Dedifferentiated amniotic fluid mesenchymal stem cell (primary cell): ENCODE results near the gene SLC22A15.

Experiments used
- DNase-seq: peaks from one replicate; pipeline ENCODE4 v3.0.0-alpha.2; 2016; ENCODE audit errors: extremely low spot score

Gene SLC22A15

DNA sequence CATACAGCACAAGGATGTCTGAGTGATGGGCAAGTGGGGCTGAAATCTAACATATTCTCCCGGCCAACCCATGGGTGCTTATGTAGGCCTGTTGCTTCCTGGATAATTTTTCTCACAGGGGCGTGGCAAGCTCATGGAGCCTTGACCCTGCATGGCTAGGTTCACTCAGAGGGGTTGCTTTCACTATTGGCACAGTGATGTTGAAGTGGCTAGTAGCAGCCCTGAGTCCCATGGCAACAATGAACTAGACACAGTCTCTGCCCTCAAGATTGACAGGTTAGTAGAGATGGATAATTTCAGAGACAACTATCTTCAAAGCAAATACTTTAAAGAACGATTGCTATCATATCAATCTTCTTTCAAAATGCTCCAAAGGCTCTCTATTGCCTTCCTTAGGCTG lies 128.4 kb downstream of the SLC22A15 start:
- DNase-seq = no peak

DNA sequence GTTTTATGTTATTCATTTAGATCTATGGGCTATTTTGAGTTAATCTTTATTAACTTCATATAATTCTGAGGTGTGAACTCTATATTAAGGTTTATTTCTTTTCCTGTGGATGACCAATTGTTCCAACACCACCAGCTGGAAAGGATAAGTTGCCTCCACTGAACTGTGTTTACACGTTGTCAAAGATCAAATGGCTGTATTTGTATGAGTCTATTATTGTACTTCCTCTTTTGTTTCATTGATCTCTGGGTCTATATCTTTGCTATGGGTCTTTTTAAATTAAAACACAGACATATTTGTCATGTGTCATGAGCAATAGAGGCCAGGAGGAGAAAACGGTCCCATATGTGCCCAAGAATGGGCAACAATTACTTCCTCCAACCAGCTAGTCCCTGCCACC lies 129.7 kb downstream of the SLC22A15 start:
- DNase-seq = no peak

DNA sequence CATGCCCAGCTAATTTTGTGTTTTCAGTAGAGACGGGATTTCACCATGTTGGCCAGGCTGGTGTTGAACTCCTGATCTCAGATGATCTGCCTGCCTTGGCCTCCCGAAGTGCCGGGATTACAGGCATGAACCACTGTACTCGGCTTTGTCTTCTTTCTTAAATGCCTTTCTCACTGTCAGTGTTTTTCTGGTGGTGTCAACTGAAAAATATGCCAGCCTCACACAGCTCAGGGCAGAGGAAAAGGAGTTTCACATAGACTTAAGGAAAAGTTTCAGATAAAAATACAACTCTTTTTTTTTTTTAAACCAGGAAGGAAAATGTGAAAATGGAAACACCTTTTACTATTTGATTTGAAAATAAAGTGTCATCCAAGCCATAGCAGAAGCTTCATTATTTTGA lies 130.3 kb downstream of the SLC22A15 start:
- DNase-seq = no peak

DNA sequence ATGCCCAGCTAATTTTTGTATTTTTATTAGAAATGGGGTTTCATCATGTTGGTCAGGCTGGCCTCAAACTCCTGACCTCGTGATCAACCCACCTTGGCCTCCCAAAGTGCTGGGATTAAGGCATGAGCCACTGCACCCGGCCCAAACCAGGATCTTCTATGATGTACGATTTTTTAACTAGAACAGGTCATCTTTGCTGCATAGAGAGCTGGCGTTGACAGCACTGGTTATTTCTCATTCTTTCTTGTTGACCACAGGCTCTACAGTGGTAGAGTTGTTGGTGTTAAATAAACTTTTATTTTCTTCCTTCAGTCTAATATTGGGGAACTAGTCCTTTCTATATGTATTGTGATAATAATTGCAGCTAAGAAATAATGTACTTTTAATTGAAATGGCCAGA lies 131.1 kb downstream of the SLC22A15 start:
- DNase-seq = no peak

DNA sequence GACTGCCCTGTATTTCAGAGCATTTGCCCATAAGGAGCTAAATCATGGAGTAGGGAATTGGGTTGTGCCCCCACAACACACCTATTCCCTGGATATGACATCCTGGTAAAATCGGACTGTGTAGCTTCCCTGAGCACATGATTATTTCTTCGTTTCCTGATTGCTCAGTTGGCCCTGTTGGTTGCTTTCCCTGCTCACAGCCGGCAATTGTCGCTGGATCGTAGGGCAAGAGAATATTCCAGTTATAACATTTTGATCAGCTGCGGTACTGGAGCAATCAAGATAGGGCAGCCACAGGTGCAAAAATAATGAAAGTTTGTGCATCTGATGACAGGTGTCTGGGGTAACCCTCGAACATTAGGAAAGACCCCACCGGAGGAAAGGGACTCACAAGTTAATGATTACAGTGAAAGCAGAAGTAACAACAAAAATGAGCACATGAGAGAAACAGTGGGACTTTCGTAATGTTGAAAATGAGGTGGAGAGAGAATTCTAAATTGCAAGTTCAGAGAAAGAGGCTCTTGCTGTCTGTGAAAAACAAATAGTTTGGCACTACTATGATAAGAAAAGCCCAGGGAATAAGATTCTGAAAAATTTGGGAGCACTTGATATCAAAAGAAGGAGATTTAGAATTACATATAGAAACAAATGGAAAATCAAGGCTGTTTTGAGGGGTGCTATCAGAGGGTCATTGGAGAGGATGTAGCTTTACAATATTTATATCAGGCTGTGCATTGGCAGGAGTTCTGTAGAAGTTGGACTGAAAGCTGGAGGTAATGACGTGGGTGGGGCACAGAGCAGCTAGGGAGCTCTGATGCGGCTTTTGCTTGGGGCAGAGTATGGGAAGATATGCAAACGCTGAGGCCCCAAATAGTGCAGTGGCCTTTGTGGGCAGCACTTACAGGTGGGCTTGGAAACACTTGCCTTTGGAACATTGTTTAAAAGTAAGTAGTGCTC lies 134.5 kb downstream of the SLC22A15 start, which contains the start of gene MAB21L3:
Gene MAB21L3, plus strand, starts transcription at position 833 of the 957 bp plus-strand sequence. CDS start 1,217 bp downstream, outside the sequence.
- DNase-seq = no peak

DNA sequence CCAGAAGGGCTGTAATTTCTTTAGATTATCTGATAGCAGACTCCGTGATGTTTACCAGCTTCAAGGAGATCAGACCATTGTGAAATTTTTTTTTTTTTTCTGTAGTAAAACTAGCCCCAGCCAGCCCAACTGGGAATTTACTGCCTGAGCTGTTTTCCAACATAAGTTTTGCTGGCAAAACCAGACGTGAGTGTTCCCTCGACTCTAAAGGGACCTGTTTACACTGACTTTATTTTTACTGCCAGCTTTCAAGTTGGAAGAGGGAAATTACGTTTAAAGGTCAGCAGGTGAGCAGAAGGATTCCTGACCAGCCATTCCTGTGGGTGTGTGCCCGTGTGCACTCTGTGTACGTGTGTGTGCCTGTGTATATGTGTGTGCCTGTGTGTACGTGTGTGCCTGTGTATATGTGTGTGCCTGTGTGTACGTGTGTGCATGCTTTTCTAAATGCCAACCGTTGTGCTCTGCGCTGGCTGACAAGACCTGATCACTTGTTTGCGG lies 135.3 kb downstream of the SLC22A15 start:
- no peak for DNase-seq

DNA sequence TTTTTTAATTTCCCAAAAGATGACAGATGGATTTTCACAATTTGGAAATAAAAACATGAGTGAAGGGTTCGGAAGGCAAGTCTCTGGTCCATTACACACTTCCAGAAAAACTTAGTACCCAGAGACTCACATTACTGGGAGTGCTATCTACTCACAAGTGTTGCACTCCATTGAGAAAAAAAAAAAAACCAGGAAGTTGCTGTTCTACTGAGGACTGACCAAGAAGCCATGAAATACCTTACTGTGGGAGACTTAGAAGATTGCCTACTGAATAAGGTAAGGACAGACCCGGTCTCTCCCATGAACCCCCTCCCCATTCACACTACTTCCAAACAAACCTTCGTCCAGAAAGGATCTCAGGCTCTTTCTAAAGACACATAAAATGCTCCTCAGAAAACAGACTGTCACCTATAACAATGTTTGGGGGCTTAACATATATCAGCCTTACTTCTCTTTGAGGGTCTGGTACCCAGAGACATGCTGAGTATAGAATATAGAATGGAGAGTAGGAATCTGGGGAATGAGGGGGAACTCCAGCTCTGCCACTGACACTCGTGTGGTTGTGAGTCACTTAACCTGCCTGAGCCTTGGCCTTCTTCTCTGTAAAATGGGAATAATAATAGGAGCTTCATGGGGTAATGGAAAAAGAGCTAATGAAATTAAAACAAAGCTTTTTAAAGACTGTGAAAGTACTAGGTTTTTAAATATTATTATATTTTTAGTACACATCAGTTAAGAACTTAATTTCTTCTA lies 136.3 kb downstream of the SLC22A15 start:
- DNase-seq = no peak

DNA sequence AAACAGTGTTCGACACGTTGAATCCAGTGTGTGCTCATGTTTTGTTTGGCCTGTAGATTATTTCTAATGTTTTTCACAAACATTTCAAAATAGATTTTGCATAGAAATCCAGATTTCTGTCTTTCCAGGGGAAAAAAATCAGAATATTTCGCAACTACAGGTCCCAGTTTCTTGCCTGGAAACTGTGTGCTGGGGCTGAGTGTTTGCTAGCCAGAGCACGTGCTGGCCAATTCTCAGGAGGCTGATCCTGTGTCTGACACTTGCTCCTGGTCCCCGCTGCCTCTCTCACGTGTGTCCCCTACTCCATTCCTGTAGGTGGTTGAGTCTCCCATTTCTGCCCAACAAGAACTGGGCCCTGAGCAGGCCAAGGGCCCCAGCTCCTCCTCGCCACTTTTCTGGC lies 137.3 kb downstream of the SLC22A15 start:
- no peak for DNase-seq

DNA sequence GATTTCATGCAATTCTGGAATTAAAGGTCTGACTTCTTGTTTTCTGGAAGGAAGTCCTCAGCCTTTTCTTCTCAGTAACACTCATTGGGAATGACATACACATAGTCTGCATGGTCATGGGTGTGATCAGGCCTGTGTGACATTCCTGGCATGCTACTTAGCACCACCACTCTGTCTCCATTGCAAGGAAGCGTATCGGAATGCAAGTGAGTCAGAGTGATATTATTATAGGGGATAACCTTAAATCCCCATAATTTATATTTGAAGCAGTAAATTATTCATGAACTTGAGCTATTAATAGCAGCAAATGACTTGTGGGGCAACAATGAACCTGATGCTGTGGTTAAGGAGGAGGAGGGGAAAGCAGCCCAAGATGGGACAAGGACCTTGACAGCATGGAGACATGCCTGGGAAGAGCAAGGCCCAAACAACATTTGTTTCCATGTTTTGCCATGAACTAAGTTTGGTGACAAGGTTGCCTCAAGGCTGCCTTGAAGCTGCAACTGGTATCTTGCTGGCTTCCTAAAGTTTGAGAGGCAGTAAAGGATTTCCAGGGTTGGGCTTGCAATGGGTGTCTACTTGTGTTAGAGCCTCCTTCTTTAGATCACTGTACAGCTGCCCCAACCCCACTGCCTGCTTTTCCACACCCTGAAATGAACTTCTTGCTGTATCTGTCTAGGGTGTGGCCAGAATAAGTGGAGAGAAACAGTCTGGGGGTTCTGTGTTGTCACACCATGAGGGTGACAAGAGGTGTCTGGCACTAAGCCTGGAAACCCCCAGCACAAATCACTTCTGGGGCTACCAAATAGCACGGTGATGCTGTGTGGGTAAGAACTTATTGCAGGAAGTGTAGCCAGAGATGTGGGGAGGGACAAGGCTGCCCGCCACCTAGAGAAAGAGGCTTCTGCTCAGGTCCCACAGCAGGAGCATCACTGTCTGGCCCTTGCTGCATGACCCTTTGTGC lies 139.4 kb downstream of the SLC22A15 start:
- peak; percentile 86 for DNase-seq

DNA sequence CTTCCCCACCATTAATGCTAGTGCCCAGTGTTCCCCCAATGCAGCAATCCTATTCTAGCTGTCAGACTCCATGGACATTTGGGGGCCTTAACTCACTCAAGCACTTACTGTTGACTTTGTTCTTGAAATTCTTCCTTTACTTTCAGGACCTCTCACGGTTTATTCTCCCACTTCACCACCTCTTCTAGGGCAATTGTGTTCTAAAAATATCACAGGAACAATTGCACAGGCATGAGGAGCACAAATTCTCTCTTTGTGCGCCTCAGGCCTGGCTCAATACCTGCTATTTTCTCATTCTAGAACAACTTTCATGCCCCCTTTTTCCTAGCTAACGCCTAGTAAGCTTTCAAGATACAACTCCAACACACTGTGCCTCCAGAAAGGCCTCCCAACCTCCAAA lies 142.2 kb downstream of the SLC22A15 start:
- no peak for DNase-seq
